Colonic mucosa (tissue), 4 donors: Measurements from ENCODE around the gene LZTFL1. TPM values are rescaled to one million over a fixed set of nuclear protein-coding genes. Genes with fewer than 3 reads are reported as not detected.

Source experiments
- DNase-seq: peaks from one replicate; pipeline ENCODE4 v3.0.0-alpha.2; 2020
- H3K27ac ChIP-seq: fragments of 200-600 bp; one replicate; pipeline ENCODE4 v1.8.0; 2021
- H3K27me3 ChIP-seq: fragments of 200-600 bp; one replicate; pipeline ENCODE4 v1.8.0; 2021
- H3K36me3 ChIP-seq: fragments of 200-600 bp; one replicate; pipeline ENCODE4 v1.8.0; 2021
- H3K4me1 ChIP-seq: fragments of 200-600 bp; one replicate; pipeline ENCODE4 v1.8.0; 2021; ENCODE audit warnings: mild to moderate bottlenecking
- H3K4me3 ChIP-seq: fragments of 200-600 bp; one replicate; pipeline ENCODE4 v1.8.0; 2021
- H3K9ac ChIP-seq, 2 donors: one replicate each; pipeline ENCODE4 v1.7.0; 2013; ENCODE audit warnings: control low read depth in 2 of 2, low read depth in 2 of 2, low read length in 2 of 2
- H3K9me3 ChIP-seq: fragments of 200-600 bp; one replicate; pipeline ENCODE4 v1.8.0; 2021
- CTCF ChIP-seq: fragments of 200-600 bp; IDR thresholded peaks from one replicate; pipeline ENCODE4 v1.8.0; 2022; ENCODE audit warnings: antibody characterized with exemption, mild to moderate bottlenecking
- intact Hi-C: fragments of 100-400 bp; cut with DNase I; formaldehyde crosslinking; loops from one replicate; pipeline ENCODE4 v1.14.1; 2022
- total RNA-seq, 2 donors: library from RNA; stranded (reverse); fragmentation: NEBNext Ultra II Directional in 1 of 2; extraction: Animal tissue kit (Norgen Biotek cat#: 25700) in 1 of 2; gene quantifications; one replicate each; pipeline ENCODE4 v1.2.1, GENCODE V29; 2021
- donor health status: healthy.
- donor health status: DM: no; HTN: no; CAD: no.
- donor health status: DM: no; HTN: no; CAD: no.

LZTFL1 gene
- total RNA-seq, 2 donors from 2014 or later = 10.5 to 11.4 TPM

DNA sequence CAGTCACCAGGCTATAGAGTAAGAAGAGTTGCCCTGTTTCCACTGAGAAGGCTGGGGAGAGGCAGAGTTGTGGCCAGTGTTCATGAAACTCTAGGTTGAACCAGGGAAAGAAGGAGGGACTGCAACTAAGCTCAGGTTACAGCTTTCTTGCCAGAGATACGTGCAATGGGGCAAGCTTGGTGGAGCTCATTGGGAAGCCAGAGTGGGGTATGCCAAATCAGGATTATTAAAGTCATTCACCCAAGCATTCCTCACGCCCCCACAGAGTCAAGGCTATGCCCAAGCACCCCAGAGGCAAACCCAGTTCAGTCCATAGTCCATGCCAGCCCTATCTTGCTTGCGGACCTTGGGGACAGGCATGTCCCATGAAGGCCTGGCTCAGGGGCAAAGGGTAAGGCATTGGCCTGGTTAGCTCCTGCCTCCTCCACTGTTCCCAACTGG is 63.1 kb downstream of the LZTFL1 start:
- H3K4me1 ChIP-seq = peaks cover 11% of the 10 kb centered on the region
- H3K36me3 ChIP-seq = no peaks in the 10 kb centered on the region
- H3K9ac ChIP-seq = no peak overlapping the region
- intact Hi-C loops = no loop called here
- H3K9me3 ChIP-seq = no peaks in the 10 kb centered on the region
- no peak overlapping the region for H3K4me3 ChIP-seq
- DNase-seq = no peak
- H3K27ac ChIP-seq = no peak overlapping the region
- no peaks in the 10 kb centered on the region for H3K27me3 ChIP-seq
- no peak for TF ChIP-seq CTCF

DNA sequence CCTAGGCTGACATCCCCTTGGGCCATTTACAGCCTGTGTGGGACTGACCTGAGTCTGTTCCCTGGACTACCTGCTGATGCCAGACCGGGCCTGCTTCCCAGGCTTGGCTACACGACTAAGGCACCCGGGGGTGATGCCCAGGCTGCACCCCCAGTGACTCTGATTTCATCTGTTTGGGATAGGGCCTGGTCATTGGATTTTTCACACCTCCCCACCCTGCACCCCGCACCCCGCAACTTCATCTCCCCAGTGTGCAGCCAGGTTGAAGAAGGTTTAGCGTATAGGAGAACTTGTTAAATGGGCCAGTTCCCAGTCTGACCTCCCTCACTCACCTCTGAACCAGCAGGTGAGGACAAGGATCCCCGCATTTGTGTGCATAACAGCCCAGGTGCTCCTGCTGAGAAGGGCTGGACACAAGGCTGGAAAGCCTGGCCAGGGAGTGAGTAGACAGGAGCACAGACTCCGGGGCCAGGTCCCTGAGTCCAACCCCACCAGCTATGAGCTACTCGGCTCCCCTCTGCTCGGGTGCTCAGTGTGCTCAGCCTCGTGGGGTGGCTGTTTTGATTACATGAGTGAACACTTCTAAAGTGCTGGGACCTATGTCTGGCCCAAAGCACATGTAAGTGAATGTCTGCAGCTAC is 64.1 kb downstream of the LZTFL1 start:
- Histone ChIP-seq H3K9ac (no peak overlapping the region), H3K36me3 (no peaks in the 10 kb centered on the region), H3K4me1 (peaks cover 11% of the 10 kb centered on the region), H3K27me3 (no peaks in the 10 kb centered on the region), H3K9me3 (no peaks in the 10 kb centered on the region), H3K4me3 (no peak overlapping the region), H3K27ac (no peak overlapping the region)
- TF ChIP-seq CTCF = no peak
- intact Hi-C loops = no loop called here
- no peak for DNase-seq

DNA sequence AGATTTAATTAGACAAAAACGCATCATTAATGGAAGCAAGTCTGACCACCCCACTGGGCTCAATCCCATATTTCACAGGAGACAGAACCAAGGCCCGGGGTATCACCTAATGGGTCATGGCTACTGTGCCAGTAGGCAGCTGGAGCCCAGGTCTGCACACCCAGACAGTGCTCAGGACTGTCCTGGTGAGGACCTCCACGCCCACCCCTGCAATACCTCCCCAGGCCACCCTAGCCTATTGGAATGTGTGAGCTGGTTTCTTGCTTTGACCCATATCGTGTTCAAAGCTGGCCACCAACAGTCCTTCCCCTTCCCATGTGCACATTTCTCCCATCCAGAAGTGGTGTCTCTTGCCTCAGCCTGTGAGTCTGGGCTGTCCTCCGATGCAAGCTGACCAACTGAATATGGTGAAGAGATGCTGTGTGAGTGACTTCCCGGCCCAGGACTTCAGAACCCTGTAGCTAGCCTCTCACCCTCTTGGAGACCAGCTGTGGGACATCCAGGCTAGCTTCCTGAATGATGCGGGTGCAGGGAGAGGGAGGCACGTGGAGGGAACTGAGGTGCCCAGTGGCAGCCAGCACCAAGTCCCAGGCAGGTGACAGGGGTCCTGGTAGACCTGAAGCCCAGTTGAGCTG is 64.7 kb downstream of the LZTFL1 start:
- Histone ChIP-seq H3K4me1 (peaks cover 11% of the 10 kb centered on the region), H3K4me3 (no peak overlapping the region), H3K9ac (no peak overlapping the region), H3K27ac (no peak overlapping the region), H3K9me3 (no peaks in the 10 kb centered on the region), H3K36me3 (no peaks in the 10 kb centered on the region), H3K27me3 (no peaks in the 10 kb centered on the region)
- intact Hi-C loops = no loop called here
- TF ChIP-seq CTCF = no peak
- no peak for DNase-seq

DNA sequence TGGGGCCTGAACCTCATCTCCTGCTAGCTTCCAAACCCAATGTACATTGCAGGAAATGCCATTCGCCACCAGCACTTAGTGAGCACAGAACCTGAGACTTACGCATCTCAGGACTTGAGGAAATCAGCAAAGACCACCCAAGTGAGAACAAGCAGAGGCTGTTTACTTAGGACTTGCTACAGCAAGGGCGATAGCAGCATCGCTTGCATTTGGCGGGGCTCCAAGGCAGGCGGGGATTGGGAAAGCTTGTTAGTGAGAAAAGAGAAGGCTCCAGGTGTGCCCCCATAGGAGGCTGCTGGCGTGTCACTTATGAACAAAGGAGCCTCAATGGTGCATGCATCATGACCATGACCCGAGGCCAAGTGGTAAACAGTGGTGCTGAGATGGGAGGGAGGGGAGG is 65.3 kb downstream of the LZTFL1 start:
- Histone ChIP-seq H3K27me3 (no peaks in the 10 kb centered on the region), H3K27ac (no peak overlapping the region), H3K36me3 (no peaks in the 10 kb centered on the region), H3K4me3 (no peak overlapping the region), H3K4me1 (peaks cover 11% of the 10 kb centered on the region), H3K9me3 (no peaks in the 10 kb centered on the region), H3K9ac (no peak overlapping the region)
- DNase-seq = peak; percentile 68
- intact Hi-C loops = no loop called here
- no peak for TF ChIP-seq CTCF

GRCh38 chr3:45776301-45776595 is 65.7 kb downstream of the LZTFL1 start:
- Histone ChIP-seq H3K4me1 (peaks cover 11% of the 10 kb centered on the region), H3K36me3 (no peaks in the 10 kb centered on the region), H3K27me3 (no peaks in the 10 kb centered on the region), H3K9ac (no peak overlapping the region), H3K4me3 (no peak overlapping the region), H3K9me3 (no peaks in the 10 kb centered on the region), H3K27ac (no peak overlapping the region)
- intact Hi-C loops = no loop called here
- DNase-seq = peak; percentile 42
- no peak for TF ChIP-seq CTCF
